Measurements from ENCODE around the gene POLD2.

The POLD2 gene

DNA sequence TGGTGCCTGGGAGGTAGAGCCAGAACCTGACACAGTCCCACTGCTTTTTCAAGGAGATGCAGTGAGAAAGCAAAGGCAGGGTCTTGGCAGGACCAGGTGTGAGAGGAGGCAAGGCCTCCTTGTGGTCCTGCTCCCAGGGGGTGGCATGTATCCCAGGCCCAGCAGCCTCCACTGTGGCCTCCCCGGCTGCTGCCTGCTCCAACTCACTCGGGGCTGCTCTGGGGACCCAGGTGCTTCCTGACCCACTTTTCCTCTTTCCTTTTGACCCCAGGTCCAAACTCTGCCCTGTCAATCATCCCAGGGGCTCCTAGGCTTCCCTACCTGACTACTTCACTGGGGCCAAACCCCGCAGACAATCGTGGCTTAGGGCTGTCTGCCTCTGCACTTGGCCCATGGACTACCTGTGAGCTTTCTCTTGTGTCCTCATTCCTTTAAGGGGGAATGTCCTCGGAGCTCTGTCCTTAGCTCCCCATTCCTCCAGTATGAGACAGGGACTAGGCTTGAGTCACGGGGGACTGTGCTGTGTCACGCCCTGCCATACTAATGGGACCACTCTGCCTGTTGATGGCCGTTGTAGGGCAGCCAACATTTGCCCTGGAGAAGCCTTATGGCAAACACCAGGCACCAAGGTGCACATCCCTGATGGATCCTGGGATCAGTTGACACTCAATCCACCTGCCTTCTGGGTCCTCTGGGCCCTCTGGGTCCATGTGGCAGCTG lies 20.3 kb downstream of the POLD2 start:
- no peak for DNase-seq (ENCODE audit: low read depth)

DNA sequence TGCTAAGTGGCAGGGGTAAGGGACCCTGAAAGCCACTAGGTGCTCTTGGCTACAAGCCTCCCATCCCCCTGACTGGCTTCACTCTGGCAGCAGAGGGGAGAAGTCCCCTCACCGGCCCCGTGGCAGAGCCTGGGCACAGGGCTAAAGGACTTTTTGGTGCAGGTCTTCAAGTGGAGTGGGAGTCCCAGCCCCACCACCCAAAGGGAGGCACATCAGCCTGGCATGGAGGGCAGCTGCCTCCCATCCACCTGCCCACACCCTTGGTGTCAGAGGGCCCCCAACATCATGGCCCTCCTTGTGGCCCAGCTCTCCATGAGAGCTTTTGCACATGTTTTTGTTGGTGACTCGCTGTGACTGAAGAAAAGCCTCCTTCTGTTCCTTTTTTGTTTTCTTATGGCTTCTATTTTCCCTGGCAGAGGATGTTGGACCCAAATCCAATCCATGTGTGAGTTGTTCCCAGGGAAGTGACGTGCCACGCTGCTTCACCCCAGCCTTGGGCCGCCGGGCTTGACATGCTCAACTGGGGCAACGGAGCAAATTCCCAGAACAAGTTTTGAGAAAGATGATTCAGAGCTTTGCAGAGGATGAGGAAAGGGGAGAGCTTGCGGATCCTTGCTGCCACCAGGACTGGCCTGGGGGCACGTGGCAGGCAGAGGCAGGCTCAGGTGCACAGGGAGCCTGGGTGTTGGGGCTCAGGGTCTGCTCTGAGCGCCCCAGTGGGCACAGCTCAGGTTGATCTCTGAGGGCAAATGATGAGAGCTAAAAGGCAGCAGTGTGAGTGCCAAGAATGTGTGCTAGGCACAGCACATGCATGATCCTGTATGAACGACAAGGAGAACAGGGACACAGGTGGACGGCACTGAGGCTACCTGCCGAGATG lies 21.1 kb downstream of the POLD2 start:
- DNase-seq (ENCODE audit: low read depth), result no peak

DNA sequence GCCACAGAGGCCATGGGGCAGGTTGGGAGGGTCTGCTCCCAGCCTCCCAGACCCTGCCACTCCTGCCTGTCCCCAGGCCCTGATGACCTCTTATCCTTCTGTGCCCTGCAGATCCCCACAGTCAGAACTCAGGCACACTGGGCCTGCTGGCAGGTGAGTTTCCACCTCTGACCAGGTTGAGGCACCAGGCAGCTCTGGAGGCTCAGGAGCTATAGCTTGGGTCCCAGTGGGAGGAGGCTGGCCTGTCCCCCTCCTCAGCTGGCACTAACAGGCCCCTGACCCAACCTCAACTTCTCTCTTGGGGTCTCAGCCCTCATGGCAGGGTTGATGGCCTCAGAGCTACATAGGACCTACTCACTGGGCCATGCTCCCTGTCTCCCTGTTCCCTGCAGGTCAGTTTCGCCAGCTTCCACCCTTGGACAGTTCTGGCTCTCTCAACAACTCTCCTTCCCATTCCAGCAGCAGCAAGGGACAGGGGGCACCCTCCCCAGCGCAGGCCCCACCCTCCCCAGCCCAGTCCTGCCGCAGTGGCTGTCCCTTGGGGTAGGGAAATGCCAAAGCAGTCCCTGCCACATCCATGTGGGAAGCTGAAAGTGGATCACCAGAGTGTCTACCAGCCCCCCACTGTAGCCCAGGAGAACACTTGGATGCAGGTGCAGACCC lies 21.9 kb downstream of the POLD2 start:
- DNase-seq (ENCODE audit: low read depth), result no peak

DNA sequence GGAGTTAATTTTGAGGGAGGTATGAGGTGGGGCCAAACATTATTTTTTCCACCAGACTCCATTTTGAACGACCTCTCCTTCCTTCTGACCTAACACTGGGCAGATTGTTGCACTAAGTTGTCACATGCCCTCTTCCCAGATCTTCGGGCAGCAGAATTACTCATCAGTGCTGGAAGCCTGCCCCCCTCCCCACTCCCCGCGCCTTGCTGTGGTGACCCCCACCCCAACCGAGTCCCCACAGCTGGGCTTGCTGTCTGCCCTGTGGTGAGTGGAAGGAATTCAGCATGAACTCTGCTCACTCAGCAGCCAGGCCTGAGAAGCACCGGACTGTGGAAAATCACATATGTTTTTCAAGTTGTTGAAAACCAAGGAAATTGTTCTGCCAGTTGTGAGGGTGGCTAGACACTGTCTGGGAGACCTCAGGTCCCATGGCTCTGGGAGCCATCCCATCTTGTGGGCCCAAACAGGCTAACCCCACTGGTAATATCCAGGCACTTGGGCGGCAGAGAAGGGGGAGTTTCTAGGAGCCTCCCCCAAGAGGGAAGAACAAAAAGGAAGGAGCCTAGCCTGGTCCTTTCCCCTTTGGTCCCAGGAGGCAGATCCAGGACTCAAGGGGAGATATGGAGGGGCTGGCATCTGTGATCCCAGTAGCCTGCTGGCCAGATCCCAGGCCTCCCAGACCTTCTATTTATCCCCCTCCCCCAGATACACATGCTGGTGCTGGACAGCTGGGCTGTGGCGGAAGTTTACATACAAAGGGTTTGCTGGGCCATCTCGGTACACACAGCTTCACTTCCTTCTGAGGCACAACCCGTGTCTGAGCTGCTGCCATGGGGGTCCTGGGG lies 22.7 kb downstream of the POLD2 start:
- no peak for DNase-seq (ENCODE audit: low read depth)

DNA sequence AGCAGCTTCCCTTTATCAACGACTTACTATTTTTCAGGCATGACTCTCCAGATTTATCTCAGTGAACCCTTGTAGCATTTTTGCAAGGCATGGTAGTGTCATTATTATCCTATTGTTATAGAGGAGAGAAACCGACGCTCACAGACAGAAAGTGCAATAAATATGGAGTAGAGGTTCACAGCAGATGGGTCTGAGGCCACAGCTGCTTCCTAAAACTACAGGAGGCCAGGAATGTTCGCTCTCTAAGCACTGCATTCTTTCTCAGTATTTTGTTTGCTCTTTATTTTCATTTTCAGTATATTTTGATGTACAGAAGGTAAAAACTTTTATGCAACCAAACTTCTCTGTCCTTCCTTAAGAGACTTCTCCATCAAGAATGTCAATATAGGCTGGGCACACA lies 23.7 kb downstream of the POLD2 start:
- no peak for DNase-seq (ENCODE audit: low read depth)

DNA sequence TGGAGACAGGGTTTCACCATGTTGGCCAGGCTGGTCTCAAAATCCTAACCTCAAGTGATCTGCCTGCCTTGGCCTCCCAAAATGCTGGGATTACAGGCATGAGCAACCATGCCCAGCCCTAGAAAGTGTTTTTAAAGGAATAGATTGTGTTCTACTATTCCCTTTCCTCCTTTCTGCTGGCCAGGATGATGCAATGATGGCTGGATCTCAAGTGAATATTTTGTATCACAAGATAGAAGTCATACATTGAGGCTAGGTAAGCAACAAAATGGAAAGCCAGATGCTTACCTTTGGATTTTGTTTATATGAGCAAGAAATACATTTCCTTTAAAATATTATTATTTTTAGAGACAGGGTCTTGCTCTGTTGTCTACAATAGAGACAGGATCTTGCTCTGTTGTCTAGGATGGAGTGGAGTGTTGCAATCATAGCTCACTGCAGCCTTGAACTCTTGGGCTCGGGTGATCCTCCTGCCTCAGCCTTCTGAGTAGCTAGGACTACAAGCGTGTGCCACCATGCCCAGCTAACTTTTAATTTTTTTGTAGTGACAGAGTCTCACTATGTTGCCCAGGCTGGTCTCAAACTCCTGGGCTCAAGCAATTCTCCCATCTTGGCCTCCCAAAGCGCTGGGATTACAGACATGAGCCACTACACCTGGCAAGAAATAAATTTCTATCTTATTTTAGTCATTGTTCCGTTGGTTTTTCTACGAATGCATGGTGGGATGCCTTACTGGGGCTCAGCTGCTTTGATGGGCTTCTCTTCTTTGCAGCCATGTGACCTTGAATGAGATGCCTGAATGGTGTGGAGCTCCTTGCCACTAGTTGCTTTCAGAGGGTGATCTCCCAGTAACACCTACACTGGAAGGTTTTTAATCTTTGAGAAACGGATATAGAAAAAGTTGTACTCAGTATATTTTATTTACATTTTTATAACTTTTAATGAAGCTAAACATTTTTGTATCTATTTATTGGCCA lies 25.0 kb downstream of the POLD2 start:
- no peak for DNase-seq (ENCODE audit: low read depth)

DNA sequence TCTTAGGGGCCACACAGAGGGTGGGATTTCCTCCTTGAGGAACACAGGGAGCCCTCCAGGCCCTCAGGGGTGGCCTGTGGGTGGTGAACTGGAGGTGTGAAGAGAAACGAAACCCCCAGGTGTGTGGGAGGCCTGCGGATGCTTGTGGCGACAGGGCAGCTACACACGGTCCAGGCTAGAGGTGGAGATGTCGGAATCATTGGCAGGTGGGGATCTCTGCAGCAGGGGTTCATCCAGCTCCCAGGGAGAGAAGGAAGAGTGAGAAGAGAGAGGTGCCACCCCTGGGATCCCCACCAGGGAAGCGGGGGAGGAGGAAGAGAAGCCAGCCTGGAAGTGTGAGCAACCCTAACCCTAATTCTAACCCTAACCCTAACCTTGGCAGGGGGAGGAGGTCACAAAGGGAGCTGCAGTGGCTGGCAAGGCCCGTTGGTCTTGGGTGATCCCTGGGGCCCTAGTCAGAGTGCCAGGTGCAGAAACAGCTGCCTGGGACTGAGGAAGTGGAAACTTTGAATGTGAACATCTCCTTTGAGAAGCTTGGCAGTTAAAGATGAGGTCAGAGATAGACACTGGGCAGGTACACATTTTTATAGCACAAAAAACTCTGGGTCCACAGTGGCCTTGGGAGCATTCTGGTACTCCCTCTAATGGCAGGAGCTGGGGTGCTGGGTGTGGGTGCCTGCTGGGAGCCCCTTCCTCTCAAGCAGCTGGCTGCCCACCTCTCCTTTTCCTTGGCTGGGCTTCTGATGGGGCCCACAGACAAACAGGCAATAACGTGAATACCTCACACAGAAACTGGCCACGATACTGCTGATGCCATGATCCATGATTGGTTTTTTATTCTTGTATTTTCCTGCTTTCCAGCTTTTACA lies 26.1 kb downstream of the POLD2 start:
- DNase-seq (ENCODE audit: low read depth), result no peak

DNA sequence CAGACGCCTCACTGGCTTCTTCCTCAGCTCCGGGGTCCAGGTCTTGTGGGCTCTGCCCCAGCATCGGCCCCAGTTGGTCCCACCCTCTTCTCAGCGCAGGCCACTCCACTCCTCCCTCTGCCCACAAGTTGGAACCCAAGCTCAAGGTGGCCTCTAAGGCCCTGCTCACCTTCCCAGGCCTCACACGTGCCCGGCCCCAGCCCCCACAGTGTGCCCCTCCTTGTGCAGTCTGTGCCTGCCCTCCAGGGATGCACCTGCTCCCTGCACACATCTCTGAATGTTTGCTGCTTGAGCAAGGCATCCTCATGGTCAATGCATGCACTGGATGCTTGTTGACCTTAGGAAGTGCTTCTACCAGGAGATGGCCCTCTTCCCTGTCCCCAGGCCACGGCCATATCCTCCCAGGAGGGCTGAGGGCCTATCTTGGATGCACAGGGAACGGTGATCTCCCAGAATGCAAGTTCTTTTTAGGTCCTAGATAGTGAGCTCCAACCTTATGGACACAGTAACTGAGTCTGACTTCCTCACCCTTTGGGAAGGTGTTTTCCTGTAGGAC lies 26.9 kb downstream of the POLD2 start:
- no peak for DNase-seq (ENCODE audit: low read depth)

DNA sequence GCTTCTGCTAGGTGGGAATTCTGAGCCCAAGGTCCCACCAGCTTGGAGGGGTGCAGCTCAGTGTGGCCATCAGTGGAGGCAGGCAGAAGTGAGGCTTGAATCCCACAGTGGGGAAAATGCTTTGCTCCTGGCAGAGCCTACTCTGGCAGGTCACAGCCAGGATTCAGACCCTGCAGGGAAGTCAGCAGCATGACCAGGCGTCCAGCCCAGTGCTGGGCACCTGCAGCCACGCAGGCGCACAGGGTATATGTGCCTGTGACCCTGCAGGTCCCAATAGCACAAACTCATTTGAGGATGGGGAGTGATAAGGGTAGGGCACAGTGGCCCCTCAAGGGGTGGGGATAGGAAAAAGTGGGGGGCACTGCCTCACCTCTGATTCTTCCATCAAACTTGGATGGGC lies 27.6 kb downstream of the POLD2 start:
- no peak for DNase-seq (ENCODE audit: low read depth)

DNA sequence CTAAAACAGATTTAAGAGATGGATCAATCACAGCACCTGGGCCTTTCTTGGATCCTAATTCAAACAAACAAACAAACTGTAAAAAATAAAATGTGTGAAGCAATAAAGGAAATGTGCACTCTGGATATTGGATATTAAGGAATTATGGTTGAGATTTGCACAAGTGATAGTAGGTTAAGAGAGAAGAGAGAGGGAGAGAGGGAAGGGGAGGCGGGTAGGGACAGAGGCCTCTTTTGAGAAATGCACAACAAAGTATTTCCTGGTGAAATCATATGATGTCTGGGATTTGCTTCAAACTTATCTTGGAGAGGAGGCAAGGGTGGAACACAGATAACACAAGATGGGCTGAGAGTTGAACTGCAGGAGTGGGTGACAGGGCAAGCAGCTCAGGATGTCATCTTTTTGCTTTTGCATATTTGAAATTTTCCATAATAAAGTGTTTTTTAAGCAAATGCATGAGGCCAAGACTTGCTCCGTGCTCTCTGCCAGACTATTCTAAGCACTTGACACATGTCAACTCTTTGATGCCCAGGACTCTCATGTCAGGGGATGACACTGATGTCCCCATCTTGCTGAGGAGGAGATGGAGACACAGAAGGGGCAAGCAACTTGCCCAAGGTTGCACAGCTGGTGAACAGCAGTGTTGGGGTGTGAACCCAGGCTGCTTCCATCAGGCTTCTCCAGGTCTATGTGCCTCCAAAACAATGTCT lies 28.3 kb downstream of the POLD2 start:
- no peak for DNase-seq (ENCODE audit: low read depth)

DNA sequence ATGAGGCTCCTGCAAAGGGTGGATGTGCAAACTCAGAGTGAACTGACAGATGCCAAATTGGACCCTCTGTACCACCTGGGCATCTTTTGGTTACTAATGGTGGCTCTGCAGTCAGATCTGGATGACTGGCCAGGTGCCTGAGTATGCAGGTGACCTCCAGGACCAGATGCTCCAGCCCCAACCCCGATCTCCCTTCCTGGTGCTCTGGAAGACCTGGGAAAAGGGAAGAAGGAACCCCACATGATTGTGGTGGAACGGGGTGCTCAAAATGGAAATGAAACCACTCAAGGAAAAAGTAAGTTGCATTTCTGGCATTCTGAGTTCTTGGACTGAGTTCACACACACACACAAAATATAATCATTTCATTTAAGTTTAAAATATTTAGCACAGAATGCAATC lies 29.0 kb downstream of the POLD2 start:
- DNase-seq (ENCODE audit: low read depth), result no peak

DNA sequence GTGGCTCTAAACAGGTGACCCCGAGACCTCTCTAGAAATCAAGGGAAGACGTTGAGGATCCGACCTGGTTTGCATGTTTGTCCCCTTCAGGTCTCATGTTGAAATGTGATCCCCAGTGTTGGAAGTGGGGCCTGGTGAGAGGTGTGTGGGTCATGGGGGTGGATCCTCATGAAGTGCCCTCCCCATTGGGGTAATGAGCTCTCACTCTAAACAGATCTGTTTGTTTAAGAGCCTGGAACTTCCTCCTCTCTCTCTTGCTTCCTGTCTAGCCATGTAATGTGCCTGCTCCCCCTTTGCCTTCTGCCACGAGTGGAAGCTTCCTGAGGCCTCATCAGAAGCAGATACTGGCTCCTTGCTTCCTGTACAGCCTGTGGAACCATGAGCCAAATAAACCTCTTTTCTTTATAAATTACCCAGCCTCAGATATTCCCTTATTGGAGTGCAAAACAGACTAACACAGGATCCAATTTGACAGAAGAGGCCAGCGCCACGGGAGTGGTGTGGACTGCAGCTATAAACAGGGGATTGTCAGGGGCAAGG lies 30.2 kb downstream of the POLD2 start:
- no peak for DNase-seq (ENCODE audit: low read depth)

DNA sequence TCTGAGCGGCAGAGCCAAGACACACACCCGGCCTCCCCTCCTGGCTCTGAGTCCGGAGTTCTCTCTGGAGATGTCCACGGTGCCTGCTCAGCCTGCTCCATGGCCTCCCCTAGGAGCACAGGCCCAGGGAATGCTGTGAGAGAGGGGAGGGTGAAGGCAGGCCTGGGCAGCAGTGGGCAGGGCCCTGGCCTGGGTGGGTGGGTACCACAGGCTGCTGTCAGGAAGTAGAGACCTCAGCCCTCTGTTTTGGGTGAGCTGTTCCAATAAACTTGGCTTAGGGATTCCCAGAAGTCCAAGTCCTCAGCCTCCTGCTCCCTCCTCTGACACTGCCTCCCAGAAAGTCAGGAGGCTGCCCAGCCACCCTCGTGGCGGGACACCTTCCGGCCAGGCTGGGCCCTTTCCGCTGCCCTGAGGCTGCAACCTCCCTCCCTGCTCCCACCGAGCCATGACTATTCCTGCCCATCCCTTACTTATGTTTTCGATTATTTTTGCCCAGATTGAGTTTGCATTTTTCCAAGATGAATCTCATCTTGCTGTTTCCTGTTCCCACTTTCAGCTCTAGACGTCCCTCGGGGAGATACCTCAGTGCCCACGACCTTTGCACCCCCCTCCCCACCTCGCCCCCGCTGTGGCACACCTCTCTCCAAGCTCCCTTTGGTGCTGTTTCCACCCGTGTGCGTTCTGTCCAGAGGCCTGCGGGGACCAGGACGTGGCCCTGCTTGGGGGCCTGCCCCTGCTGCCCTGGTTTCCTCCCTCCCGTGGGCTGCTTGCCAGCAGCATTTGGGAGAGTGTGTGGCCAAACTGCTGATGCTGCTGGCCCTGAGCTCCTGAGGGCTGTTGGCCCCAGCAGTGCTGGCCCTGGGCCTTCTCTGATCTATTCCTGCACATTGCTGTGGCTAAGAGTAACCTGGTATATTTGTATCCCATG lies 35.2 kb downstream of the POLD2 start:
- no peak for DNase-seq (ENCODE audit: low read depth)

DNA sequence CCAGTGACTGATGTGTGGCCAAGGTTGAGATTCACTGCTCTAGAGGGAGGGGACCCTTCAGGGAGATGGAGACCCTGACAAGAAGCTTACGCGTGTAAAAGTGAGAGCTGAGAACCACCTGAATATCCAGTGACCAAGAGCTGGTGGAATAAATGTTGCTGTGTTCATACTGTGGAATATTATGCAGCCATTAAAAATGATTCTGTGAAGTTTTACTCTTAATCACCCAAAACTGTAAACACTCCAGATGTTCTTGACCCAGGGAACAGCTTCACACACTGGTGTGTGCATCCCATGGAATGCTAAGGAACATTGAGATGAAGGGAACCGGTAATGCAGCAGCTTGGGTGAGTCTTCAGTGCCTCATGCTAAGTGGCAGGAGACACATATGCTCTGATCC lies 36.7 kb downstream of the POLD2 start:
- DNase-seq (ENCODE audit: low read depth), result no peak

DNA sequence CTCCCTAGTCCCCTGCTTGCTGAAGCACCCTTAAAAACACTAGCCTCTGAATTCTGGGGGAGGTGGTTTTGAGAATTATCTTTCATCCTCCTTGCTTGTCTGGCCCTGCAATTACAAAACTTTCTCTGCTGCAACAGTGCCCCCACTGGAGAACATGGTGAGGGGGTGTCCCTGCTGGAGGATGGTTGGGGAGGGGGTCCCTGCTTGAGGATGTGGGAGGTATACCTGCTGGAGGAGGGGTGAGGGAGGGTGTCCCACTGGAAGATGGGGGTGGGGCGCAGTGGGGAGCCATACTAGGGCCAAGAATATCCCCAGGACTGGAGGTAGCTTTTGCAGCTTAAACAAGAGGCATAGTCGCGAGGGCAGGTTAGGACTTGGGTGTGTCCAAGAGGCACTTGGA lies 37.8 kb downstream of the POLD2 start:
- no peak for DNase-seq (ENCODE audit: low read depth)

DNA sequence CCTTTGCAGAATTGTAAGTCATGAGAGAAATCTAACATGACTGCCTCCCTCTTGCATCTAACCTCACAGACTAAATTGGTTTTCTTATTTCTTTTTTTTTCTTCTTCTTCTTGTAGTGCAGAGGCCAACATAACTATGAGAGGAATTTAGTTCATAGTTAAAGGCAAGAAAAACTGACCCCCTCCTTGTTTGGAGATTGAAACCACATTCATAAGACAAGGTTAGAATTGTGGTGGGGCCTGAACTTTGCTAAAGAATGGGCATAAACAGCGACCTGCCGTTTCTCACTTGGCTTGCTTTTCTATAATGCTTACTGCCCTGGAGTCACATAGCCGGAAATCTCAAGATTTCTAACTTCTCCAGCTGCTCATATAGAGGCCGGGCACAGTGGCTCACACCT lies 38.6 kb downstream of the POLD2 start:
- no peak for DNase-seq (ENCODE audit: low read depth)

DNA sequence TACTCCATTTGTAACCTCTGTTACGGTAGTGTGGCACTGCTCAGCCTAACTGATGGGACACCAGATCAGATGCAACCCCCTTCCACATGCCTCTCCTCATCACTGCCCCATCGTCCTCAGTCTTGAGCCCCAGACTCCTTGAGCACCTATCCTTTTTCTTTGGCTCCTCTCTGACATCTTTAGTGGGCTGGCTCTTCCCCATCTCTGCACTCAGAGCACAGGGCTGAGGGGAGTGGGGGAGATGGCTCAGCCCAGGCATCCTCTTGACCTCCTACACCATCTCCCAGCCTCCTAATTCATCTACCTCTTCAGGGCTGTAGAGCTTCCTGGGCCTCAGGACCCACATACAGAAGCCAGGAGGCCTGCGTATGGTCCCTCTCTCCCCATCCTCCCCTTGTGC lies 39.6 kb downstream of the POLD2 start:
- DNase-seq (ENCODE audit: low read depth), result no peak
